NCI-H2081 (cell line): ENCODE measurements around the gene PVALEF.
"Not testable (repeated sequence)": the region's sequence is repeated elsewhere in the genome, so short reads cannot be mapped to it uniquely, and the experiment has no call there.

ENCODE experiments used
- DNase-seq, 2 experiments: peaks; one replicate each; lab custom pipeline; 2025; lab: John Stamatoyannopoulos, UW

PVALEF gene

DNA sequence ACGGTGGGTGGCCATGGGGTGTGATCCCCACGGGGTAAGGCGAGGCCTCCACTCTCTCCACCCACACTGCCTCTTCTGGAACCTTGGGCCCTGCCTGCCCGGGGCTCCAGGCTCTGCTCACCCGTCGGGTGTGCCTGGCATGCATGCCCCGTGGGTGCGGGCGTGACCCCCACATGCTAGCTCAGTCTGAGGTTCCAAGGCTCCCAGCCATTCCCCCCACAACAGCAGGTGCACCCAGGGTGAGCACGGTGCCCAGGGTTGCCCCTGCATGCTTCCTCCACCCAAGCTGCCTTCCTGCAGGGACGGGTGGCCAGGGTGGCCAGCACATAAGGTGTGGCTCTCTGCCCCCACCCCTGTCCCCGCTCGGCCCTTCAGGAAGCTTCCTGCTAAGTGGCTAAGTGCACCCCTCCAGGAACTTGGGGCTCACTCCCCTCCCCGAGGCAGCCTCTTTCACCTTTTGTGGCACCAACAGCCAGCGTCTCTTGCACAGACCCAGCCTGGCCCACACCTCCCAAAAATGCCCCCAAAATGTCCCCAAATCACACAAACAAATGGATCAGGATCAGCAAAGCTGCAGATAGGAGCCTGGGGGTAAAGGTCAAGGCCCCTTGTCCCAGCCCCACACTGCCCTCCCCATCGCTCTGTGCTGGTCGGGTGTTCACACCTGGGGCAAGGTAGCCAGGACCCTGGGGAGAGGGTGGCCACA, 21.4 kb upstream of the PVALEF start:
- no peak for DNase-seq

DNA sequence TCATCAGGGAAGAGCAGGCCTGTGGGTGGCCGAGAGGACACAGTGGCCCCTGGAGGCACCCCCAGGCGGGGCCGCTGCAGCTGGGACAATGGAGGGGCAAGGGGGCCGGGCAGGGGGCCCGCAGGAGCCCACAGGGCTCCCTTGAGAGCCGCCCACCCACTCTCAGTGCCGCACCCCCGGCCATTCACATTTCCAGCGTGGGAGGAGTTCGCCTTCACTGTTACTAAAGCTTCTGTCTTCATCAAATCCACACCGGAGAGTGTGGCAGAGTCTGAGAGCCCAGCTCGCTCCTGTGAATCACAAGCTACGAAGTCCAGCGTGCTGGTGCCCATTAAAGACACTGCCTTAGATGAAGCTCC, 20.9 kb upstream of the PVALEF start:
- DNase-seq: no peak

DNA sequence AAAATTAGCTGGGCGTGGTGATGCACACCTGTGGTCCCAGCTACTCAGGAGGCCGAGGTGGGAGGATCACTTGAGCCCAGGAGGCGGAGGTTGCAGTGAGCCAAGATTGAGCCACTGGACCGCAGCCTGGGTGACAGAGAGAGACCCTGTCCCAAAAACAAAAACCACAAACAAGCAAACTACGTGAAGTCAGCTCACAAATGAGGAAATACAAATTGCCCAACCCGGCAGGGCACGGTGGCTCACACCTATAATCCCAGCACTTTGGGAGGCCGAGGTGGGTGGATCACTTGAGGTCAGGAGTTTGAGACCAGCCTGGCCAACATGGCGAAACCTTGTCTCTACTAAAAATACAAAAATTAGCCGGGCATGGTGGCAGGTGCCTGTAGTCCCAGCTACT, 19.1 kb upstream of the PVALEF start:
- not testable (repeated sequence) for DNase-seq

DNA sequence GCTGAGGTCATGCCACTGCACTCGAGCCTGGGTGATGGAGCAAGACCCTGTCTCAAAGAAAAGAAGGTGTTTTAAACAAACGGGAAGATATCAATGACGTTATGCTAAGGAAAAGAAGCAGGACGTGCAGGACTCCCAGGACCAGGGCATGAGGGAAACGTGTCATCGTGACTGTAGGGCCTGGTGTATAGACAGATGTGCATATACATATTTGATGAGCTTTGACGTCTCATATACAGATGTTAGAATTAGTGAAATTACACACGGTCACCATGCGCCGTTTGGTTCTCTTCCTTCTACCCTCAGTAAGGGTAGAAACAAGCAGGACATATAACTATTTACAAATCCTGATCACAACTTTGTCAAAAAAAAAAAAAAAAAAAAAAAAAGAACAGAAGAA, 17.6 kb upstream of the PVALEF start:
- no peak for DNase-seq

DNA sequence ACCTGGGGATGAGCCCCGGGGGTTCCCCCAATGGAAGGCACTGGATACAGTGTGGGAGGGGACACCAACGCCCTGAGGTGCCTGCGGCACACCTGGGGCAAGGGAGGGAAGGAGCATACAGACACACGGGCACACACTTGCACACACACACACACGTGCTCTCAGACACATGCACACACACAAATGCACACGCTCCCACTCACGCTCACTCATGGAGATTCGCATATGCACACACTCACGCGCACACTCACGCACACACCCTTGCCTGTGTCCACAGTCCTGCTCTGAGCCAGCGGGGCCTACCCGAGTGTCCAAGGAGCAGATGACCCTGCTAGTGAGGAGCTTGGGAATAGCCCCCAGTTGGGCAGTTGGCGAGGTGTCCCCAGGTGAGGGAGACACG, 16.7 kb upstream of the PVALEF start:
- DNase-seq: no peak

DNA sequence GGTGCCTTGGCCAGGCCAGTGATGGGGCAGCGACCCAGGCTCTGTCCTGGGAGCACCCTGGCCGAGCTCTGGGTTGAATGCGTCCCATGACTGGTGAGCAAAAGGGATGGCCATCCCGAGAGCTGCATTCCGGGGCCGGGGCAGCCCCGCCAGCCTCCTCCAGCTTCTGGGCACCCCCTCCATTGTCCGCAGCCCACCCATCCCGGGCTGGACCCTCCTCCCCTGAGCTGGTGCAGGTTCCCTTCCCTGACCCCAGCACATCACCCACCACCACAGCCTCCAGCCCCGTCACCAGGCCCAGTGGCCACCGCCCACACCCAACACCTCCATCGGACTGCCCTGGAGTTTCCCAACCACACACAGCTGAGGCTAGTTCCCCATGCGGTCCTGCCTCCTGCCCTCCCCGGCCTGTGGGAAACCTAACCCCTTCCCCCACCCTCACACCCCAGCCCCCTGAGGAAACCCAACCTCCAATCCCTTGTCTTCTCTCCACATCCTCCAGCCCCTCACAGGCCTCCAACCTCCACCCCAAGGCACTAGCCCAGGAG, 16.2 kb upstream of the PVALEF start:
- DNase-seq: no peak

DNA sequence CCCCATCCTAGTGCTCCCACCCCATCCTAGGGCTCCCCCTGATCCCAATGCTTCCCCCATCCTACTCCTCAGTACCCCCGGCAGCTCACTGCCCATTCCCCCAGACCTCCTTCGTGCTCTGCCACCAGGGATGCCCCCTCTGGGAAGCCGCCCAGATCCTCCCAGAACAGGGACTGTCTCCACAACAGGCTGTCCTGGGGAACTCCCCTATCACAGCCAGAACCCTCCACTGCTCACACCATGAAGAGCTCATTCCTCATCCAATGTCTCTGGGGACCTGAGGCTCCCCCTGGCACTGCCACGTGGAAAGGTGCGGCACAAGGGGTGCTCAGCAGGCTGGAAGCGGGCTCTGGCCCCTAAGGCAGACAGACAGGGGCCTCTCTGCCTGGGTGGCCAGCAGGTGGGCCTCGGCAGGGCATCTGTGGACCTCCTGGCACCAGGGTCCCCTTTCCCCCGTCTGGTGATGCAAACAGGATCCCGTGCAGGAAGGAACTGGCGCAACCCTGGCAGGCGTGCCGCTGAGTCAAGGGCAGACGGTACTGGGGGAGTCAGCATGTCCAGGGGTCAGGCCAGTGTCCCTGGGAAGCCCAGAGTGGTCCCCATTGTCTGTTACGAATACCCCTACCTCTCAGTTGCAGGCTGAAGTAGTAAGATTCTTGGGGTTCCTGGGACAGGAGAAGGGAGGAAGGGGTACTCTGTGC, 14.8 kb upstream of the PVALEF start:
- DNase-seq: no peak

DNA sequence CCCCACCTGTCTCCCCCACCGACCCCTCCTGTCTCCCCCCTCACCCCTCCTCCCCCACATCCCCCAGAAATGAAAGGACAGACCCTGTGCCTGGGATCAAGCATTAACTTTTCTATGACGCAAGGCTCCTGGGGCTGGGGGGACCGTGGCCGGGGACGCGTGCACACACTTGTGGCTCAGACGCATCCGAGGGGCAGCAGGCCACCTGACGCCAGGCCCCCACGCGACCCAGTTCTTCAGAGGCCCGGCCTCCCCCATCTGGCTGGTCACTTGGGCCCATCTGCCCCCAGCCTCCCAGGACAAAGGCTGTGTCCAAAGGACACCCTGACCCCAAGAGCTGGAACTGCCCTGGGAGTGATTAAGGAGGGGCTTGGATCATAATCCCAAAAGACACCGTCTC, 14.0 kb upstream of the PVALEF start:
- no peak for DNase-seq

DNA sequence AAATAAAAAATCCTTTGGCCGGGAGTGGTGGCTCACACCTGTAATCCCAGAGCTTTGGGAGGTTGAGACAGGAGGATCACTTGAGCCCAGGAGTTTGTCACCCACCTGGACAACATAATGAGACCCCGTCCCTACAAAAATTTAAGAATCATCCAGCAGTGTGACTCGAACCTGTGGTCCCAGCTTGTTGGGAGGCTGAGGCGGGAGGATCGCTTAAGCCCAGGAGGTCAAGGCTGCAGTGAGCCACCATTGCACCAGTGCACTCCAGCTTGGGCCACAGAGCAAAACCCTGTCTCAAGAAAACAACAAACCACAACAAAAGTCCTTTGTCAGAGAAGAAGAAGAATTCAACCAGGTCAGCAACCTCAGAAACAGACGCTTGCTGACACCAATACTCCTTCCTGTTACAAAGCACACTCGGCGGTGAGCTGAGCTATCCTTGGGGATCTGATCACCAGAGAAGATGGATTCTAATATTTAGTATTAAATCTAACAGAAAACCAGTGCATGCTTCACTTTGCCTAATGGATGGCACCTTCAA, 12.9 kb upstream of the PVALEF start:
- DNase-seq: no peak

DNA sequence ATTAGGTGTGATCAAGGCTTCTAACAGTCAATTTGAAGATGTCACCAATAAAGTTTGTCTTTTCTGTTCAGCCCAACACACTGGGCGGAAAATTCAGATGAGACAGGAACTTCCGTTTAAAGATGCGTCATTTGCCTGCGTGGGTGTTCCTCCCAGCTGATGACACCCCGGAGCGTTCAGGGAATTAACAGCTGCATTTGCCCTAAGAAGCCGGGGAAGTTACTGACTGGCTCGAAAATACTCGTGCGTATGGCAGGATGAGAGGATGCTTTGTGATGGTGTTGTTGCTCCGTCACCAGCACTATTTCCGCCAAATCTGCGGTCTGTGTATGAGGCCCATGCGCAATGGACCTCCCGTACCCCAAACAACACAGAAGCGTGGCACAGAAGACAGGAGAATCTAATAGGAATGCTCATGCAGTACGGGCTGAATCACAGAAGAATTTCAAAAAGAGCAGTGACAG, 11.9 kb upstream of the PVALEF start:
- no peak for DNase-seq

DNA sequence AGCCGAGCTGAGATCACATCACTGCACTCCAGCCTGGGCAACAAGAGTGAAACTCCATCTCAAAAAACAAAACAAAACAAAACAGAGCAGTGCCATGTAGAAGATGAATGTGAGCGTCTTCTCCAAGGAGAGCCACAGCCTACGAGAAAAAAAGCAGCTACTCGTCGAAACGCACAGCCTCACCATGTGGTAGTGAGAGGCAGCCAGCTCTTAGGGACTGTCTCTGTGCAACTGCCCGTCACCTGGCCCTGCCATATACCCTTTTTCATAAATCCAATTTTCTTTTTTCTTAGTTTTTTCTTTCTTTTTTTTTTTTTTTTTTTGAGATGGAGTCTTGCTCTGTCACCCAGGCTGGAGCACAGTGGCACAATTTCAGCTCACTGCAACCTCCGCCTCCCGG, 11.3 kb upstream of the PVALEF start:
- not testable (repeated sequence) for DNase-seq

DNA sequence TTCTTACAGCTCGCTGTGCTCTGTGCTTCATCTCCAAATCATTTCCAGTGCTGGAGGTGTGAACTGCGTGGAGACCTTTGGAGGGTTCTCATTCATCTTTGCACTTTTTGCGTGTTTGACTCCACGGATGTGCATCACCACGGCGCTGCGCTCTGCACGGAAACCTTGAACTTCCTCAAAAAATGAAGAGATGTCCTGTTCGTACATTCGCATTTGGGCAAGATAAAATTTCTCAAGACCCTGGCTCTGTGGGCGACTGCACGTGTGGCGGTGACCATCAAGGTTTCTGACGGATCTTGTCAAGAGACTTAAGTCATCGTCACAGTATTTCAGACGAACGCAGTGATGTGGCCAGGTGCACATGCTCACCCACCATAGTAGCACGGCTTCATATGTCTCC, 10.3 kb upstream of the PVALEF start:
- DNase-seq: no peak

DNA sequence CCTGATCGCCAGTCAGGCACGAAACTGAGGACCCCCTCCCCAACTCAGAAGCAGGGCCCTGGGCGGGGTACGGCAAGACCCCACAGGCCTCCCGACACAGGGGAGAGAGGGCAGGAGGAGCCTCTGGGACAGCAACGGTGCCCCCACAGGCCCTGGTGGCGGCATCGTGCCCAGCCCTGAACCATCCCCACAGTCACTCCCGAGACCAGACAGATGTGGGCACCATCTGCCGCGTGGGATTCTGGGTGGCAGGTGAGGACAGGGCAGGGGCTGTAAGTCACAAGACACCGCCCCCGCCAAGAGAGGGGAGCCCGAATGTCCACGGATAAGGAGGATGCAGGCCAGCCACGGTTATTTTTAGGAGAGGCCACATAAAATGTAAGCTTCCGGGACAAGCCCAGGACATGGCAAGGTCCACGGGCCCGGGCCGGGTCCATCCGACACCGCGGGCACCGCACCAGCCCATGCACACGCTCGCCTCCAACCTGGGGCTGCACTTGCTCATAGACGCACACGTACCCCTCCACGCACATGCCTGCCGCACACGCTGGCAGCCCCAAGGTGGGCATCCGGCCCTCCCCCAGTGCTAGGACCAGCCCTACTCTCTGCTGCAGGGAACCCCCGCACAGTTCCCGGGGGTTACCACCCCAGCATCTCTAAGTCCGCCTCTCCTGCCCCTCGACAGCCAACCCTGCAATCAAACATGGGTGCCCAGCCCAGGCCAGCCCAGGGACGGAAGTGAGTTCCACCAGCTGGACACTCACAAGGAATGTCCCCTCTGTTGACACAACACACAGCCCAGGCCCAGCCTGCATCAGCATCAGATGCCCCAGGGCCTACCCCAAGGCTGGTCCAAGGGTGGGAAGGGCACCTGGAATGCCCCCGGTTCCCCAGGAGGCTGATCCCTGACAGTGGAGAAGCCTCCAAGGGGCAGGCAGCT, 8.2 kb upstream of the PVALEF start:
- DNase-seq: no peak

DNA sequence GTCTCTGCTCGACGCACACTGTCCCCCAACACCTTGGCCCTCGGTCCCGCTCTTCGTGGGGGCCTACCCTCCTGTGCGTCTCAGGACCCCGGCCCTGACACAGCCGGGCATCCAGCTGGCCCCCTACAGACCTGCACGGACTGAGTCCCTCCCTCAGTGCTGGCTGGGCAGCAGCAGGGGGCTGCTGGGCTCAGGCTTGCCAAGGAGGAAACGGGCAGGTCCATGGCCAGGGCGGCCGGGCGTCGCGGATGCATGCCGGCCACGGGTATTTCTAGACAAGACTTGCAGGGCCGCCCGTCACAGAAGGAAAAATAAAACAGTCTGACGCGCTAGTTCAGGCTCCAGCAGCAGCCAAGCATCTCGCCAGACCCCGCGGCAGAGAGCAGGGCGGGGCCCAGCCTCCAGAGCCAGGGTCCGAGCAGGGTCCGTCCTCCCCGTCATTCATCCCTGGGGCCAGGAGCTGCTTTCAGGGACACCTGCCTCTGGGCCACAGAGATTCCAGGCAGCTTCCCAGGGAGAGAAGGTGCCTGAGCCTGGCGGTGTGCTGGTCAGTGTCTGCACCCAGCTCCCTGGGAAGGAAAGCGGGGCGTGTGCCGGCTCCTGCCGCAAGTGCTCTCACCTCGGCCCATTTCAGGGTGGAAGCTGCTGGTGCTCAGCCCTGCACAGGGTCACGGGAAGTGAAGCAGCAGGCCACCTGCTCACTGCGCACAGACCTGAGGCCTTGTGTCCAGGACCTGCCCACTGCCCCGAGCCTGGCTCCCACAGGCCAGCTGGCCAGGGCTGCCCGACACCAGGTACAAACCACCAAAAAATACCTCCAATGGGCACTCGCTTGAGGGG, 7.2 kb upstream of the PVALEF start:
- DNase-seq: no peak

DNA sequence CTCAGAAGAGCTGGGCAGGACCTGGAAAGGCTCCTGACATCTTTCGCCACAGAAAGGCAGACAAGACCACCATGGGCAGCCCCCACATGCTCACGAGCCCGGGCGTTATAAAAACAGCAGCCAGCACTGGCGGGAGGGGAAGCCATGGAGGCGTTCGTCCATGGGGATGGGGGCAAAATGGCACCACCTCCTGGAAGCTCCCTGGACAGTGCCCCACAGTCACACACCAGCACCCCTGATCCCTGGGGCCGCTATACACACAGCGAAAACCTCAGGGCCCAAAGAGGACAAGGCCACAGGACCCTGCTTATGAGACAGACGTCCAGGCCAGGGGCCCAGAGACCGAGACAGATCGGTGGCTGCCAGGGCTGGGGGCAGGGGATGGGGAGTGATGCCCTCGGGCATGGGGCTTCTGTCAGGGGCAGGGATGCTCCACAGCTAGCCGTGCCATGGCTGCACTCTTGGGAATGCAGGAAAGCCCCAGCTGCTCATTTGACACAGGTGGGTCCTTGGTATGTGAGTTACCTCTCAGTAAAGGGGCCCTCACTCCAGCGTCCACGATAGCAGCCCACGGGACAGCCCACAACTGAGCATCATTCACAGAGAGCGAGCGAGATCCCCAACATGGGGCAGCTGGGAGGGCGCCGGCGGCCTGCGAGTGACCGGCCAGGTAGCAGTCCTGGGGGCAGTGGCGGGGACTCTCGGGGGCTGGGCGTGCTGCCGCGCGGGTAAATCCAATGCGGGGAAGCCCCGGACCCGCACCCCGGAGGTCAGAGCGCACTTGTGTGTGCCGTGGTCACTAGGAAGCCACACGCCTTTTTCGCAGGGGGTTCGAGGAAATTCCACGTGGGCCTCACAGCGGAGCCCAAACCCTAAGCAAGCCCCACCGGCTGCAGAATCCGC, 6.4 kb upstream of the PVALEF start:
- DNase-seq: no peak

DNA sequence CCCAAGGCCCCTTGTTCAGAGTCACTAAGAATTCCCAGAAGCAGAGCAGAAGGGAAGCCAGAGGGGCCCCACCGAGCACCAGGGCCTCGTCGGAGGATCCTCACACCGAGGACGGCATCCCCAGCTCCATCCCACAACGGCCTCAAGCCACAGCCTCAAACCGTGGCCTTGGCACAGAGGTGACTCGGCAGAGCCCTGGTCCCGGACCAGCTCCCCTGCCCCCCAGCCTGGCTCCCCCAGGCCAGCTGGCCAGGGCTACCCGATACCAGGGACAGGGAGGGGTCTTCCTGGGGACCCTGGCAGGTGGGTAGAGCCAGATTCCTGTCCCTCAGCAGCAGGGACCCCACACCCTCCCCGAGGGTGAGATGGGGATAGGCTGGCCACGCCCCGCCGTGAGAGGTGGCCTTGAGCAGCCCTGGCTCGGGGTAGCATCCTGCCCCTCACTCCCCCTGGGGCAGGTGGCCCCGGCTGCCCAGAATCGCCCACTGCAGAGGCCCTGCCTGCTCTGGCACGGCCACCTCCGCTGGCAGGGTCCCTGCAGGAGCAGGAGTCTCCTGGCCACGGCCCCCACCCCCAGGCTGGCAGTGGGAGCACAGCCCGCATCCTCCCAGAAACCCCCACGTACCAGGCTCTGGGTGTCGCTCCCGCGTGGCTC, 5.6 kb upstream of the PVALEF start:
- DNase-seq: no peak

DNA sequence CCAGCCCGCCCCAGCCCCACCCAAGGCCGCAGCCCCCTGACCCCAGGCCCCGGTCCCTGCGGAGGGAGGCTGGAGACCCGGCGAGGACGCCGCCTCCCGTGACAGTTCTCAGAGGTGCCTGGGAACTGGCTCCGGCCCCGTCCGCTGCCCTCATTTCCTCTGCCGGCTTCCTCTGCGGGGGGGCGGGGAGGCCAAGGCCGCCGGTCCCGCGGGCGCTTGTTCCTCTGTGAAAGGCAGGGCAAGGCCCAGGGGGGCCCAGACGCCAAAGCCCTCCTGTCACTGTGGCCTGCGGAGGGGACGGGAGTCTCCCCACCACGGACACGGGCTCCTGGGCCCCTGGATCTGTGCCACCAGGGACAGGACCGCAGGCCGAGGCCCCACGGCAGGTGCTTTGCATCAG, 5.0 kb upstream of the PVALEF start:
- no peak for DNase-seq

DNA sequence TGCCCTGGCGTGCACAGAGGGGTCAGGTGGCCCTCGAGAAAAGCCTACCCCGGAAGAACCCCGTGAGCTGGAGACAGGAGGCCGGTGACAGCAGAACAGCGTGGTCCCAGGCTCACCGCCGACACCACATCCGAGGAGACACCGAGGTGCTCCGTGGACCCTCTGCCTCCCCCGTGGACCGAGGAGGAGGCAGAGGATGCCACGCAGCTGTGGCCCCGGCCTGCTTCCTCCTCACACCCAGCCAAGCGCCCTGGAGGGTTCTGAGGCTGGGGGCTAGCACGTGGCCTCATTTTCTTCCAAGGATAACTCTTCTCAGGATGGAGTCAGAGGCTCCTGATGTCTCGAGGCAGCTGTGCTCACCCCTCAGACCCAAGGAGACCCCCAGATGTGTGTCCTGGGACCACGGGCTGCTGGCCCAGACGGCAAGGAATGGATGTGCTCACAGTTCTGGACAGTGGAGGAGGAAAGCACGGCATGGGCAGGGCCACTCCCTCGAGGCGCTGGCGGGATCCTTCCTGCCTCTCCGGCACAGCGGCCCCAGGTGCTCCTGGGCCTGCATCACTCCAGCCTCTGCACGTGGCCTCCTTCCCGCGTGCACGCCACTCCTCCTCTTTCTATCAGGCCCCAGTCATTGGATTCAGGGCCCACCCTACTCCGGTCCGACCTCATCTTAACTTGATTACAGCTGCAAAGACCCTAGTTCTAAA, 4.4 kb upstream of the PVALEF start:
- no peak for DNase-seq

DNA sequence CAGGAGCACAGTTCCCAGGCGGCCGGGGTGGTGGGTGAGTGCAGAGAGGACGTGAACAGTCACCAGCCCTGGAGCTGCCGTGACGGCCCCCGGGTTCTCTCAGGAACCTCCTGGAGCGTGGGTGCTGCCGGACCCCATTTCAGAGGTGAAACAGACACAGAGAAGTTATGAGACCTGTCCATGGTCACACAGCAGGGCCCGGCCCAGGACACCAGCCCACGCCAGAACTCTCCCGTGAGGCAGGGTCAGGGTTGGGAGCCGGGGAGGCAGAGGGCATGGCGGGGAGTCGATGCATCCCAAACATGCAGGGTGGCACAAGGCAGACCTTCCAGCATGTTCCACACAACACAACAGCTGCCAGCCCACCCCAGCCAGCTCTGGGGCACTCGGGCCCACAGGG, 3.8 kb upstream of the PVALEF start:
- DNase-seq: no peak
